Skeletal muscle tissue (tissue), 4 donors: ENCODE data around the gene CAPN12. TPM values are rescaled to one million over a fixed set of nuclear protein-coding genes. Genes with fewer than 3 reads are reported as not detected.
A peak's percentile ranks its signal among the peaks of the same experiment; 100 is the strongest.

Experiments used
- H3K27ac ChIP-seq: one replicate; pipeline ENCODE4 v1.7.0; 2013; ENCODE audit warnings: mild to moderate bottlenecking, low read depth, low read length, inconsistent platforms
- H3K27me3 ChIP-seq, 3 donors: one replicate each; pipeline ENCODE4 v1.7.0; 2013; ENCODE audit warnings: low read length in 3 of 3; ENCODE audit not compliant: control insufficient read depth in 3 of 3, insufficient read depth in 3 of 3
- H3K36me3 ChIP-seq, 3 donors: one replicate each; pipeline ENCODE4 v1.7.0; 2013; ENCODE audit warnings: low read length in 3 of 3; ENCODE audit not compliant: control insufficient read depth in 3 of 3, insufficient read depth in 3 of 3
- H3K4me1 ChIP-seq, 3 donors: one replicate each; pipeline ENCODE4 v1.7.0; 2013; ENCODE audit warnings: low read length in 3 of 3, mild to moderate bottlenecking in 3 of 3; ENCODE audit not compliant: control insufficient read depth in 3 of 3, insufficient read depth in 3 of 3
- H3K4me3 ChIP-seq, 3 donors: one replicate each; pipeline ENCODE4 v1.7.0; 2013; ENCODE audit warnings: low read length in 3 of 3
- H3K9ac ChIP-seq, 3 donors: one replicate each; pipeline ENCODE4 v1.7.0; 2013; ENCODE audit warnings: low read length in 3 of 3, mild to moderate bottlenecking in 3 of 3, moderate library complexity in 2 of 3, low read depth in 1 of 3
- H3K9me3 ChIP-seq, 3 donors: one replicate each; pipeline ENCODE4 v1.7.0; 2013; ENCODE audit warnings: low read length in 3 of 3; ENCODE audit not compliant: control insufficient read depth in 3 of 3
- total RNA-seq: library from RNA; depleted of rRNA; stranded (reverse); fragments of >200 nt; gene quantifications from one replicate; pipeline ENCODE4 v1.2.3, GENCODE V29; 2014
- donor health status: Osteomylitis.

CAPN12 gene
- total RNA-seq, 1 donor from 2014 or later = 0.52 TPM

DNA sequence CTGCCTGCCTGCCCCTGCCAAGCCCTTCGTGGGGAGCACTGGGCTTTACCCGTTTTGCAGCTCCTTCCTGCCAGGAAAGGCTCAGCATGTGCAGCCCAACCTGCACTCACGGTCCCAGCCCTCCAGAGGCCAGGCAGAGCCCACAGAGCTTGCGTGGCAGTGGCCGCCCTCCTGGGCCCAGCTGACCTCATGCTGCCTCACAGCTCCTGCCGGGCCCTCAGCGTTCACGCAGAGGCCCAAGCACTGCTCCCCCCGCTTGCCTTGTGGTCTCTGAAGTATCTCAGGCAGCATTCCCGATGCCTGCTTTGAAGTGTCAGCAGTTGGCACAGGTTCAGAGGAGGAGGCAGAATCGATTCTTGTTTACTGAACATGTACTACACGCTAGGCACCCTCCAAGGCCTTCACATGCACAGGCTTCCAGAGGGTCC, 32.5 kb downstream of the CAPN12 start:
- Histone ChIP-seq H3K4me3 (peak overlapping the region in 1 of 3 donors; percentile 35), H3K9me3 (no peaks in the 10 kb centered on the region), H3K9ac (peak overlapping the region; percentile 57 to 91 (median 65)), H3K27ac (peak overlapping the region; percentile 85), H3K27me3 (no peaks in the 10 kb centered on the region), H3K36me3 (peaks cover 55 to 74% (median 64%) of the 10 kb centered on the region in 3 donors), H3K4me1 (peaks cover 85 to 89% (median 86%) of the 10 kb centered on the region in 3 donors)

DNA sequence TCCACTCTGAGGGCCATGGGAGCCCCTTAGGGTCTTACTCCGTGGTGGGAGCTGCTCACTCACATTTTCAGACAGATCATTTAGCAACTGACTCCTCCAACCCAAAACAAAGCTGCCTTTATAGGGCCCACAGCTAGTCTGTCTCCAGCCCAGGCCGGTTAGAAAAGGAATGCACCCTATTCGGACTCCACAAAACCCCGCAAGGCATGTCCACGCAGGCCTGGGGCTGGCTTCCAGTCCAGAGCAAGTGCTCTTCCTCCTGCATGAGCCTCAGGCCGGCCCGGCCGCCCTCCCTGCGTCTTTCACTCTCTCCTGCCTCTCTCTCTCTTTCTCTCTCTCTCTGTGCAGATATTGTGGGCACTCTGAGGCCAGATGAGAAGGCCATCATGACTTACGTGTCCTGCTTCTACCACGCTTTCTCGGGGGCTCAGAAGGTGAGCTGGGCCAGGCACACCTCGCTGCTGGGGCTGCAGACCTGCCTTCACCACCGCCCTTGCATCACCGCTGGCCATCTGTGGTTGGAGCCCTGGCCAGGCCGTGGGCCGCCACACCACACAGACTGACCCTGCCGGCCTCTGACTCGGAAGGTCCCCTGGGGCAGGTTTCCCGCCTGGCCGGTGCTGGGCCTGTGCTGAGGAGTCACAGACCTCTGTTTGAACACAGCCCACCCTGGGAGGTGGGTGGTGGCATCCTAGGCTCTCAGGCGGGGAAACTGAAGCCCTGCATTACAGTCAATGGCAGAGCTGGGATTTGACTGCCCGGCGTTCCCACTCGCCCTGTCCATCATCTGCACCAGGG, 33.1 kb downstream of the CAPN12 start:
- Histone ChIP-seq H3K27me3 (no peaks in the 10 kb centered on the region), H3K36me3 (peaks cover 59 to 76% (median 63%) of the 10 kb centered on the region in 3 donors), H3K4me1 (peaks cover 90 to 94% (median 90%) of the 10 kb centered on the region in 3 donors), H3K9ac (peak overlapping the region in 2 of 3 donors; percentile 69 to 91), H3K27ac (peak overlapping the region; percentile 85), H3K9me3 (no peaks in the 10 kb centered on the region), H3K4me3 (peak overlapping the region in 1 of 3 donors; percentile 35)

DNA sequence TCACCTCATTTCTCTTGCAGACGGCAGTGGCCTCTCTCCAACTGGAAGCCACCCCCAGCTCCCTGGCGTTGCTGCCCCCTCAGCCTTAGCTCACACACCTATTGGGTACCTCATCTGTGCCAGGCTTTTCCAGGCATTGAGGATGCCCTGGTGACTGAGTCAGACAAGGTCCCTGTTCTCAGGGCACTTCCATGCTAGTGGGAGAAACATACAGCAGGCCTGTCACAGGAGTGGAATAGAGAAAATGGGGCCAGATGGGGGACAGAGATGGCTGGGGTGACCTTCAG, 33.9 kb downstream of the CAPN12 start:
- peak overlapping the region in 2 of 3 donors; percentile 69 to 91 for H3K9ac ChIP-seq
- peak overlapping the region; percentile 85 for H3K27ac ChIP-seq

DNA sequence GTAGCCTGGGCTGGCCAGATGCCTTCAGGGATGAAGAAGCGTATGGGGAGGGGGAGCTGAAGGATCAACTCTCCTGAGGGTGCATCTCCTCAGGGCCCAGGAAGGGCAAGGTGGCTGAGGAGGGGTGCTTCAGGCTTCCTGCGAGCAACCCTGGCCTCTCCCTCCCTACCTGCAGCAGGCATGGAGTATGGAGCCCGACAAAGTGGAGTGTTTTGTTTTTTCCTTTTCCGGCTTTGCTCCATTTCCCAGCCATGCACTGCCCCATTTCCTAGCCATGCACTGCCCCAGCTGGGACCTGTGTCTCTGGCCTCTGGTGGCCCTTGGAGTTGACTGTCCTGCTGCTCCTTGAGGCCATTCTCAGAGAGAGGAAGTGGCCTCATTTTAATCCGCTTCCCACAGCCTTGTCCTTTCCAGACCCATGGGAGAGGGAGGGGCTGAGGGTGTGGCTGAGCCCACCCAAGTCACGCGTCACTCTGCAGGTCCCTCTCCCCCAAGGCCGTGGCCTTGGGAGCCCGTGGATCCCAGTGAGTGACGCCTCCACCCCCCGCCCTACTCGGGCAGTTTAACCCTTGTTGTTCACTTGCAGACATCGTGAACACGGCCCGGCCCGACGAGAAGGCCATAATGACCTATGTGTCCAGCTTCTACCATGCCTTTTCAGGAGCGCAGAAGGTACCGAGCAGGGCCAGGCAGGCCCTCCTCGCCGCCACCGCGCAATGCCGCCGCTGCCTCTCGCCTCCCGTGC, 34.4 kb downstream of the CAPN12 start:
- H3K4me1 ChIP-seq = peaks cover 95 to 99% (median 98%) of the 10 kb centered on the region in 3 donors
- peaks cover 71 to 87% (median 74%) of the 10 kb centered on the region in 3 donors for H3K36me3 ChIP-seq
- peak overlapping the region; percentile 85 for H3K27ac ChIP-seq
- no peaks in the 10 kb centered on the region for H3K27me3 ChIP-seq
- H3K4me3 ChIP-seq = no peak overlapping the region
- H3K9me3 ChIP-seq = no peaks in the 10 kb centered on the region
- H3K9ac ChIP-seq = peak overlapping the region in 1 of 3 donors; percentile 91

More for the DNA sequence above, 33.9 kb downstream of the CAPN12 start:
- Histone ChIP-seq H3K36me3 (peaks cover 67 to 82% (median 70%) of the 10 kb centered on the region in 3 donors), H3K9me3 (no peaks in the 10 kb centered on the region), H3K27me3 (no peaks in the 10 kb centered on the region), H3K4me3 (peak overlapping the region in 1 of 3 donors; percentile 35), H3K4me1 (peaks cover 94 to 98% (median 95%) of the 10 kb centered on the region in 3 donors)

DNA sequence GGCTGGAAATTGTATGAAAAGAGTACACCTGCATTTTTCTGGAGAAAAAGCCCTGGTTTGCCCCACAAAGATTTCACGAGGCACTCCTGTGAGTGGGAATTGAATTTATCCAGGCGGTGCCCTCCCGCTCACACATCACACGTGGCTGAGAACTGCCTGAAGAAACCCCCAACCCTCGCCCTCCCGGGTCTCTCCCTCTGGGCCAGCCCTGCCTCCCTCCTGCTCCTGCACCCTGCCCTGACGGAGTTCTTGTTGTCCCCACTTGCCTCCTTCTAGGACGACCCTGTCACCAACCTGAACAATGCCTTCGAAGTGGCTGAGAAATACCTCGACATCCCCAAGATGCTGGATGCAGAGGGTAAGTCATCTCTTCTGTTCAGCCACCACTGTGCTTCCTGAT, 35.2 kb downstream of the CAPN12 start:
- Histone ChIP-seq H3K9me3 (no peaks in the 10 kb centered on the region), H3K36me3 (peaks cover 70 to 85% (median 75%) of the 10 kb centered on the region in 3 donors), H3K4me3 (peak overlapping the region in 1 of 3 donors; percentile 13), H3K4me1 (peaks cover 88 to 95% (median 93%) of the 10 kb centered on the region in 3 donors), H3K27me3 (no peaks in the 10 kb centered on the region), H3K9ac (peak overlapping the region; percentile 4 to 64 (median 21)), H3K27ac (peak overlapping the region; percentile 85)

DNA sequence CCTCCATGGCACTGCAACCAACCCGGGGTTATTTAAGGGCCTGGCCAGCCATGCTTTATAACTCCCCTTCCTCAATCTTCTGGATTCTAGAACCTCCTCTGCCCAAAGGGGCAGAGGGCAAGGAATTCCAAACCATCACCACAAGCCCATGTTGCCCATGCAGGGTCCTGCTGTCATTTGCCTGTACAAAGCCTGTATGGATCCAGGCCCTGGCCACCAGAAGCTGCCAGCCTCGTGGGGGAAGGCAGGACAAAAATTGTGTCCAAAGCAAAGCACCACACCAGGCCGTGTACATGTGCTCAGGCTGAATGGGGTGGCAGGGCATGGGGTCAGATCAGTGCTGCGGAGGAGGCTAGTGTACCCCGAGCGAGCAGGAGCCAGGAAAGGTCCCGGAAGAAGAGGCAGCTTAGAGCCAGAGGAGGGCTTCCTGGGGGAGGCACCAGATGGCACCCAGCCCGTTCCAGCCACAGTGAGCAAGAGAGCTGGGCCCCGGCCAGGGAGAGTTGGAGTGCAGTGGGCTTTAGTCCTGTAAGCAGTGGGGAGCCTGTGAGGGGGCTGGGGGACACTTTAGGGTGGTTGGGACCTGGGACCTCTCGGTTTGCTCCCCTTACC, 35.8 kb downstream of the CAPN12 start:
- H3K36me3 ChIP-seq = peaks cover 74 to 85% (median 78%) of the 10 kb centered on the region in 3 donors
- H3K4me1 ChIP-seq = peaks cover 82 to 94% (median 87%) of the 10 kb centered on the region in 3 donors
- peak overlapping the region; percentile 4 to 64 (median 21) for H3K9ac ChIP-seq
- H3K9me3 ChIP-seq = no peaks in the 10 kb centered on the region
- H3K27ac ChIP-seq = peak overlapping the region; percentile 85
- H3K27me3 ChIP-seq = no peaks in the 10 kb centered on the region
- no peak overlapping the region for H3K4me3 ChIP-seq

DNA sequence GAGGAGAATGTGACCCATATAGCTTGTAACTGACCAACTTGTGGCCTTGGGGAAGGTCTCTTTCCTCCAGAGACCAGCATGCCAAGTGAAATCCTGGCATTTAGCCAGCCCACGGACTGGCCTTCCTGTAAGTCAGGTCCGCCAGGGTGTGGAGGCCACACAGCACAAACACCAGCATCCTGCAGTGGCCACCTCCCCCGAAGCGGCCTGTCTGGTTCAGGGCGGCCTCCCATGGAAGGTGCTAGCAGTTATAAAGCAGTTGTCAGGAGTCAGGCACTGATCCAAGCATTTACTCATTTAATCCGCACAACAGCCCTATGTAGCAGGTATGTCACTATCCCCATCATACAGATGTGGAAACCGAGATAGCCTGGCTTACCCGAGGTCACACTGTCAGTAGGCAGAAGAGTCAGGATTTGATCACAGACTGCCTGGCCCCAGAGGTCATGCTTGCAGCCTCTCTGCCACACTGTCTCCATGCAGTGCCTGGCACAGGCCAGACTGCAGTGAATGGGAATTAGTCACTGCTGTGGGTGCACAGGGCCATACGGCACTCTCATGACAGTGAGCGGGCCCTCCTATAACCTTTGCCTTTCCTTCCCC, 36.7 kb downstream of the CAPN12 start:
- H3K27me3 ChIP-seq = no peaks in the 10 kb centered on the region
- peaks cover 80 to 90% (median 84%) of the 10 kb centered on the region in 3 donors for H3K36me3 ChIP-seq
- H3K4me3 ChIP-seq = no peak overlapping the region
- H3K9ac ChIP-seq = peak overlapping the region in 2 of 3 donors; percentile 12 to 58
- no peaks in the 10 kb centered on the region for H3K9me3 ChIP-seq
- H3K27ac ChIP-seq = peak overlapping the region; percentile 25
- peaks cover 73 to 87% (median 80%) of the 10 kb centered on the region in 3 donors for H3K4me1 ChIP-seq

DNA sequence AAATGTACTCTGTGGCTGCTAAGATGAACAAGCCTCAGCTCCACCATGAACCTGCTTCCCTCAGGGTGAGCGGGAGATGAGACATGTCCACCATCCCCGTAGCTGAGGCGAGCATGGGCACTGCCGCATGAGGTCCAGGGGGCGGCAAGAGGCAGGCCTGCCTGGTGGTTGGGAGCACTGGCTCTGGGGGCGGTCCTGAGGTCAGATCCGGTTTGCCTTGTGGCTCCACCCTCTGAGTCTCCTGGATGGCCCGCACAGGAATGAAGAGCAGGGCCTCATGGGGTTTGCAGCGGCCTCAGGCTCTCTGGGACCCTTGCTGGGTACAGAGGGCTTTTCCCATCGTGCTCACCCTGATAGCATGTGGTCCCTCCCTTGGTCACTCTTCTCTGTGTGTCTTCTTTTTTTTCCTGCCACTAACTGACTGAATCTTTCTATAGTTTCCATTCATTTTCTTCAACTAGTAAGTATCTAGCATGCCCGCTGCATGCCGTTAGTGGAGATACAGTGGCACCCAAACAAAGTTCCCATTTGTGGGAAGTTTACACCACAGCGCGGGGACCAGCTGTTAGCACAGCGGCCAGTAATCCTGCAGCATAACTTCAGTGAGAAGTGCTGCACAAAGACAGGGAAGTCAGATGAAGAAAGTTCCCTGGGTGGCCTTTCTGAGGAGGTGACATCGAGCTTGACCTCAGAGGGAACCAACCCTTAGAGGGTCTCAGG, 37.3 kb downstream of the CAPN12 start:
- Histone ChIP-seq H3K9me3 (no peaks in the 10 kb centered on the region), H3K36me3 (peaks cover 85 to 91% (median 88%) of the 10 kb centered on the region in 3 donors), H3K9ac (peak overlapping the region in 1 of 3 donors; percentile 30), H3K4me3 (no peak overlapping the region), H3K27me3 (no peaks in the 10 kb centered on the region), H3K27ac (peak overlapping the region; percentile 25), H3K4me1 (peaks cover 66 to 87% (median 80%) of the 10 kb centered on the region in 3 donors)
